GM12892 (cell line): ENCODE data around the gene HINT2.

Source experiments
- POLR2A ChIP-seq: IDR thresholded peaks from 2 replicates; pipeline ENCODE4 v1.6.1; 2011; ENCODE audit warnings: low read depth, low read length, control low read depth
- POLR2AphosphoS5 ChIP-seq: IDR thresholded peaks from 2 replicates; pipeline ENCODE4 v1.6.1; 2011; ENCODE audit warnings: low read depth, low read length, control low read depth

GRCh38 chr9:35795695-35796094, 19.1 kb downstream of the HINT2 start:
- TF ChIP-seq POLR2A (no peak), POLR2AphosphoS5 (no peak)
